B cell (primary cell): ENCODE results near the gene FBLN7. TPM values are rescaled to one million over a fixed set of nuclear protein-coding genes. Genes with fewer than 3 reads are reported as not detected.

Experiments
- ATAC-seq: fragments of 200-7000 bp; cut with Tn5 transposase; one replicate; pipeline ENCODE4 v1.10.0; 2021; ENCODE audit warnings: low read depth, mild to moderate bottlenecking, moderate number of reproducible peaks, moderate library complexity
- CTCF ChIA-PET: fragments of 350-600 bp; sonication (Branson Sonifier 250); formaldehyde crosslinking; loops from one replicate; lab custom pipeline; 2021; ENCODE audit warnings: antibody characterized with exemption, inconsistent platforms; lab: Charles Lee
- POLR2A ChIA-PET: fragments of 350-600 bp; sonication (Branson Sonifier 250); formaldehyde crosslinking; loops from one replicate; lab custom pipeline; 2021; ENCODE audit warnings: antibody characterized with exemption; lab: Charles Lee
- DNase-seq: peaks from one replicate; pipeline ENCODE4 v3.0.0; 2013
- H2AFZ ChIP-seq: 2 replicates; pipeline ENCODE4 v1.6.1; 2012; ENCODE audit warnings: mild to moderate bottlenecking, low read depth, low read length; ENCODE audit not compliant: insufficient read depth, poor library complexity, severe bottlenecking
- H3K27ac ChIP-seq, 2 donors: 1 replicate in 1 of 2; 2 replicates in 1 of 2; pipeline ENCODE4 v1.5.1; 2012 to 2013; ENCODE audit warnings: low read length in 2 of 2, mild to moderate bottlenecking in 2 of 2, moderate library complexity in 1 of 2
- H3K27me3 ChIP-seq, 4 experiments: fragments of 200-600 bp in 1 of 4; sonication (generic) in 1 of 4; replicated peaks in 1 of 4; 1 replicate in 2 of 4; 2 replicates in 2 of 4; pipeline versions ENCODE4 v1.6.1 to v1.7.0; 2013 to 2016; ENCODE audit warnings: low read length in 3 of 4, mild to moderate bottlenecking in 2 of 4, mixed read lengths in 1 of 4, moderate library complexity in 1 of 4; ENCODE audit not compliant: insufficient read depth in 4 of 4, control insufficient read depth in 3 of 4; ENCODE audit errors: control extremely low read depth in 1 of 4
- H3K36me3 ChIP-seq, 2 experiments: replicated peaks in 1 of 2; 1 replicate in 1 of 2; 2 replicates in 1 of 2; pipeline versions ENCODE4 v1.6.1 to v1.7.1; 2013; ENCODE audit warnings: low read length in 1 of 2; ENCODE audit not compliant: insufficient read depth in 2 of 2, control insufficient read depth in 1 of 2; ENCODE audit errors: control extremely low read depth in 1 of 2, extremely low read depth in 1 of 2
- H3K4me1 ChIP-seq, 2 donors: fragments of 200-600 bp in 1 of 2; sonication (generic) in 1 of 2; 1 replicate in 1 of 2; 2 replicates in 1 of 2; pipeline versions ENCODE4 v1.5.1 to v1.6.1; 2013 to 2017; ENCODE audit warnings: low read length in 2 of 2; ENCODE audit not compliant: control insufficient read depth in 2 of 2, insufficient read depth in 2 of 2
- H3K4me2 ChIP-seq: replicated peaks from 2 replicates; pipeline ENCODE3; 2012; ENCODE audit warnings: mild to moderate bottlenecking, low read depth, low read length; ENCODE audit not compliant: poor library complexity, severe bottlenecking
- H3K4me3 ChIP-seq, 5 experiments: fragments of 200-600 bp in 1 of 5; sonication (generic) in 1 of 5; 1 replicate in 3 of 5; 2 replicates in 2 of 5; pipeline versions ENCODE4 v1.5.1 to v1.7.0; 2011 to 2016; ENCODE audit warnings: low read length in 4 of 5, mild to moderate bottlenecking in 4 of 5, low read depth in 2 of 5, control low read depth in 1 of 5, moderate library complexity in 1 of 5; ENCODE audit not compliant: insufficient read depth in 1 of 5; ENCODE audit errors: control extremely low read depth in 1 of 5, extremely low read depth in 1 of 5
- H3K79me2 ChIP-seq: fragments of 200-600 bp; sonication (generic); one replicate; pipeline ENCODE4 v1.6.0; 2016; ENCODE audit warnings: low read length; ENCODE audit not compliant: control insufficient read depth, insufficient read depth
- H3K9ac ChIP-seq: fragments of 200-600 bp; sonication (generic); 2 replicates; pipeline ENCODE4 v1.6.1; 2017; ENCODE audit warnings: mild to moderate bottlenecking, low read length, moderate library complexity
- H3K9me3 ChIP-seq, 3 donors: one replicate each; pipeline versions ENCODE4 v1.6.1 to v1.7.1; 2013; ENCODE audit warnings: low read length in 2 of 3; ENCODE audit not compliant: control insufficient read depth in 2 of 3, insufficient read depth in 1 of 3; ENCODE audit errors: control extremely low read depth in 1 of 3
- H4K20me1 ChIP-seq: 2 replicates; pipeline ENCODE4 v1.6.0; 2012; ENCODE audit warnings: mild to moderate bottlenecking, low read length; ENCODE audit not compliant: insufficient read depth, control insufficient read depth, poor library complexity, severe bottlenecking
- H3K27ac Mint-ChIP-seq: one replicate; pipeline ENCODE4 v1.8.0; 2021; ENCODE audit warnings: mixed read lengths
- H3K27me3 Mint-ChIP-seq: one replicate; pipeline ENCODE4 v1.8.0; 2021; ENCODE audit warnings: mixed read lengths
- H3K4me1 Mint-ChIP-seq: one replicate; pipeline ENCODE4 v1.8.0; 2021; ENCODE audit warnings: mixed read lengths
- H3K4me3 Mint-ChIP-seq: one replicate; pipeline ENCODE4 v1.8.0; 2021; ENCODE audit warnings: mixed read lengths
- H3K9me3 Mint-ChIP-seq: one replicate; pipeline ENCODE4 v1.8.0; 2022; ENCODE audit warnings: mixed read lengths; ENCODE audit not compliant: insufficient read depth
- CTCF ChIP-seq: fragments of 200-600 bp; IDR thresholded peaks from one replicate; pipeline ENCODE4 v1.8.0; 2022; ENCODE audit warnings: antibody characterized with exemption, mild to moderate bottlenecking
- EZH2 ChIP-seq: IDR thresholded peaks from 2 replicates; pipeline ENCODE4 v1.6.1; 2012; ENCODE audit warnings: borderline replicate concordance, low read depth, mild to moderate bottlenecking, moderate library complexity, low read length; ENCODE audit not compliant: insufficient read depth, poor library complexity, severe bottlenecking
- WGBS: methylation state at CpG from one replicate; pipeline ENCODE4 v1.1.5; 2013; ENCODE audit warnings: missing lambda C conversion rate; ENCODE audit not compliant: insufficient coverage; 5-methylcytosine and 5-hydroxymethylcytosine counted together
- intact Hi-C: fragments of 100-400 bp; cut with micrococcal nuclease; formaldehyde crosslinking; loops from one replicate; pipeline ENCODE4 v1.10.0; 2022
- polyA plus RNA-seq: library from polyadenylated mRNA; depleted of rRNA; stranded (reverse); fragments of >200 nt; gene quantifications from 2 replicates; pipeline ENCODE4 v1.2.3, GENCODE V29; 2012
- total RNA-seq, 2 donors: library from RNA; stranded (reverse); fragments of 120-200 nt in 1 of 2; gene quantifications; 1 replicate in 1 of 2; 2 replicates in 1 of 2; pipeline versions ENCODE4 v1.2.3 to v1.2.4, GENCODE V29; 2013 to 2022

Gene FBLN7
- total and polyA plus RNA-seq, 2 donors (not counting 1 experiment from before 2014, with no cell fraction given) = 0.13 to 1.1 TPM

DNA sequence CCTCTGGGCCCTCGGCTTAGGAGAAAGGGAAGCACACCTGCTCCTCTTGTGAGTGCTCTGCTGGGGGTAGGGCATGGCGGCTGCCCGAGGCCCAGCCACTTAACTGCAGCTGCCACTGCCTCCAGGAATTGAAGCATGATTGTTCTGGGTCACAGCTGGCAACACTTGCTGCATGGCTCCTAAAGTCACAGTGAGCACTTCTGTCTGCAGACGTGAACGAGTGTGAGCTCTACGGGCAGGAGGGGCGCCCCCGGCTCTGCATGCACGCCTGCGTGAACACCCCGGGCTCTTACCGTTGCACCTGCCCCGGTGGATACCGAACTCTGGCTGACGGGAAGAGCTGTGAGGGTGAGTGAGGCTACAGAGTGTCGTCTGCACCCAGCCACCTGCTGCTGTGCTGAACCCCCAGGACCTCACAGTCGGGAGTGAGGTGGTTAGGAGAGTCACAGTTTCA, 44.4 kb downstream of the FBLN7 start:
- Mint-ChIP-seq H3K4me1 (peaks cover 11% of the 10 kb centered on the region), H3K9me3 (peaks cover 5% of the 10 kb centered on the region), H3K27me3 (peaks cover 33% of the 10 kb centered on the region), H3K4me3 (no peak overlapping the region), H3K27ac (no peak overlapping the region)
- intact Hi-C loops = no loop called here
- H3K4me1 ChIP-seq = peaks cover 6 to 7% of the 10 kb centered on the region in 2 donors
- no peaks in the 10 kb centered on the region for H4K20me1 ChIP-seq
- DNase-seq (no peak), ATAC-seq (peak; percentile 31)
- 79% methylated on average over 16 of the region's 17 CpGs for WGBS
- ChIA-PET POLR2A (no interaction called here), CTCF (no interaction called here)
- TF ChIP-seq EZH2 = no peak
- no peak overlapping the region for H3K4me3 ChIP-seq
- H3K79me2 ChIP-seq = no peaks in the 10 kb centered on the region
- H3K4me2 ChIP-seq = no peak overlapping the region
- H3K27me3 ChIP-seq = peaks cover 0 to 21% (median 5%) of the 10 kb centered on the region in 4 experiments
- no peak overlapping the region for H3K27ac ChIP-seq
- H3K9ac ChIP-seq = no peak overlapping the region
- peak overlapping the region; percentile 37 for H2AFZ ChIP-seq
- no peaks in the 10 kb centered on the region for H3K36me3 ChIP-seq
- peaks cover 0 to 9% (median 0%) of the 10 kb centered on the region in 3 donors for H3K9me3 ChIP-seq

DNA sequence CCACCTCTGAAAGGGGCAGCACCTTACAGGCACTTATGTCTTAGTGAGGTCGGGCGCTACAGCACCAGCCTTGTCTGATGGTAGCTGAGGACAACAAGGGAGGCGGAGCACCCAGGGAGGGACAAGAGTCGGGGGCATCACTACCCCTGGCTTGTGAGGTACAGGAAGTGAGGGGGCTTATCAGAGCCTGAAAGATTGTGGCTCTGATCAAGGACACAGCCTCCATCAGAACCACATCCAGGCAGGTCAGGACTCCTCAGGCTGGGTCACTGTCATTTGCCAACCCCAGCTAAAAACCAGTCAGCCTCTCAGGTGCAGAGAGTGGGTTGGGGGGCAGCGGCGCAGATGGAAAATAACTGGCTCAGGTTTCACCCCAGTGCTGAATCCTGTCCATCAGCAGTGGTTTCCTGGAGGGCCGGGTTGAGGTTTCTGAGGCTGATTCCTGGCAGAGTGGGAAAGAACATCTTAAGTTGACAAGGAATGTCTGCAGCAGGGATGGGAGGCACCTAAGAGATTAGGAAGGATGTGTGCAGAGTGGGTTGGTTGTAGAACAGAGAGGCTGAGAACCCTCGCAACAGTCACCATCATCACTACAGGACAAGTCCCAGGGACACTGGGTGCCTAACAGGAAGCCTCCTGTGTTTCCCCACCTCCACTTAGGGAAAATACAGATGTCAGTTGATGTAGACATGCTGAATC, 45.3 kb downstream of the FBLN7 start:
- Mint-ChIP-seq H3K27me3 (peaks cover 28% of the 10 kb centered on the region), H3K4me1 (peaks cover 20% of the 10 kb centered on the region)

More for the DNA sequence above, 45.3 kb downstream of the FBLN7 start:
- ChIA-PET POLR2A (no interaction called here), CTCF (no interaction called here)
- Mint-ChIP-seq H3K27ac (no peak overlapping the region), H3K9me3 (peaks cover 5% of the 10 kb centered on the region), H3K4me3 (no peak overlapping the region)
- Histone ChIP-seq H3K9me3 (peaks cover 0 to 11% (median 0%) of the 10 kb centered on the region in 3 donors), H3K4me2 (no peak overlapping the region), H4K20me1 (no peaks in the 10 kb centered on the region), H3K9ac (no peak overlapping the region), H3K27ac (no peak overlapping the region), H3K4me1 (peaks cover 15 to 16% of the 10 kb centered on the region in 2 donors), H3K27me3 (peaks cover 0 to 20% (median 5%) of the 10 kb centered on the region in 4 experiments), H3K79me2 (no peaks in the 10 kb centered on the region), H2AFZ (no peak overlapping the region), H3K4me3 (no peak overlapping the region), H3K36me3 (no peaks in the 10 kb centered on the region)
- TF ChIP-seq EZH2 (no peak), CTCF (no peak)
- intact Hi-C loops = no loop called here
- ATAC-seq (no peak), DNase-seq (no peak)
- WGBS = 88% methylated on average over 7 of the region's 8 CpGs
